Lower leg skin (tissue), 4 donors: ENCODE results near the gene ABCA1. TPM values are rescaled to one million over a fixed set of nuclear protein-coding genes. Genes with fewer than 3 reads are reported as not detected.
A peak's percentile ranks its signal among the peaks of the same experiment; 100 is the strongest.

ENCODE experiments used
- DNase-seq, 2 donors: peaks; one replicate each; pipeline ENCODE4 v3.0.0-alpha.2; 2019; ENCODE audit warnings: low spot score in 2 of 2
- H3K4me3 ChIP-seq: fragments of 200-600 bp; sonication (generic); 2 replicates; pipeline ENCODE4 v1.5.1; 2017; ENCODE audit warnings: mild to moderate bottlenecking, low read depth; ENCODE audit not compliant: poor library complexity, severe bottlenecking
- POLR2A ChIP-seq, 2 donors: fragments of 450-650 bp; IDR thresholded peaks; one replicate each; pipeline ENCODE4 v1.6.1; 2016 to 2017; ENCODE audit warnings: antibody characterized with exemption in 2 of 2, mild to moderate bottlenecking in 1 of 2, moderate library complexity in 1 of 2
- WGBS, 2 donors: methylation state at CpG; one replicate each; pipeline ENCODE4 v1.1.5; 2018; 5-methylcytosine and 5-hydroxymethylcytosine counted together
- intact Hi-C: fragments of 100-400 bp; cut with DNase I; formaldehyde crosslinking; loops from one replicate; pipeline ENCODE4 v1.15.0; 2023; ENCODE audit warnings: low total_unique reads
- total RNA-seq, 4 donors: library from RNA; depleted of rRNA; stranded (reverse); fragments of >200 nt; gene quantifications; one replicate each; pipeline ENCODE4 v1.1.0, GENCODE V29; 2016
- TF ChIP-seq, protein P1 (sequence below), 3 donors: fragments of 450-650 bp; IDR thresholded peaks; one replicate each; pipeline ENCODE4 v1.5.1; 2016; ENCODE audit warnings: antibody characterized with exemption in 3 of 3, mild to moderate bottlenecking in 3 of 3, moderate library complexity in 2 of 3

ABCA1 gene
- total RNA-seq, 4 donors from 2014 or later: 35.6 to 60.7 (median 39.8) TPM

- peak in 1 of 2 donors; percentile 37 for DNase-seq
- intact Hi-C loops: no loop called here
- TF ChIP-seq, protein P1, sequence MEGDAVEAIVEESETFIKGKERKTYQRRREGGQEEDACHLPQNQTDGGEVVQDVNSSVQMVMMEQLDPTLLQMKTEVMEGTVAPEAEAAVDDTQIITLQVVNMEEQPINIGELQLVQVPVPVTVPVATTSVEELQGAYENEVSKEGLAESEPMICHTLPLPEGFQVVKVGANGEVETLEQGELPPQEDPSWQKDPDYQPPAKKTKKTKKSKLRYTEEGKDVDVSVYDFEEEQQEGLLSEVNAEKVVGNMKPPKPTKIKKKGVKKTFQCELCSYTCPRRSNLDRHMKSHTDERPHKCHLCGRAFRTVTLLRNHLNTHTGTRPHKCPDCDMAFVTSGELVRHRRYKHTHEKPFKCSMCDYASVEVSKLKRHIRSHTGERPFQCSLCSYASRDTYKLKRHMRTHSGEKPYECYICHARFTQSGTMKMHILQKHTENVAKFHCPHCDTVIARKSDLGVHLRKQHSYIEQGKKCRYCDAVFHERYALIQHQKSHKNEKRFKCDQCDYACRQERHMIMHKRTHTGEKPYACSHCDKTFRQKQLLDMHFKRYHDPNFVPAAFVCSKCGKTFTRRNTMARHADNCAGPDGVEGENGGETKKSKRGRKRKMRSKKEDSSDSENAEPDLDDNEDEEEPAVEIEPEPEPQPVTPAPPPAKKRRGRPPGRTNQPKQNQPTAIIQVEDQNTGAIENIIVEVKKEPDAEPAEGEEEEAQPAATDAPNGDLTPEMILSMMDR (IDR thresholded peaks at IDR 0.05): no peak
- no peak for TF ChIP-seq POLR2A (IDR thresholded peaks at IDR 0.05)
- WGBS, 2 donors: 78 to 86% methylated on average over 4 of the region's 4 CpGs
- H3K4me3 ChIP-seq: no peak overlapping the region
These were observed 23.5 kb upstream of the ABCA1 start for GRCh38 chr9:104951487-104951886.

DNA sequence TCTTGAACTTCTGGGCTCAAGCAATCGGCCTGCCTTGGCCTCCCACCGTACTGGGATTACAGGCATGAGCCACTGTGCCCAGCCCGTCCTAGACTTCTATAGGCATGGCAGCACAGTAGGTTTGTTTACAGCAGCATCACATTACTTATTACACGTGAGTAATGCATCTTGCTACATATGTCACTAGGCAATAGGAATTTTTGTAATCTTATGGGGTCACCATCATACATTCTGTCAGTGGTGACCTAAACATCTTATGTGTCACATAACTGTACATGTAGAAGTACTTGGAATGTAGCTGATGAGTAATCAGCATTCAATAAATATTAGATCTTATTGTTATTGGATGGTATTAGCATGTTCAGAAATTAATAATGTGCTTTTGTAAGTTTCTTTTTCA is 22.9 kb upstream of the ABCA1 start:
- TF ChIP-seq POLR2A (IDR thresholded peaks at IDR 0.05): no peak
- TF ChIP-seq, protein P1 (IDR thresholded peaks at IDR 0.05): no peak
- DNase-seq: peak in 1 of 2 donors; percentile 64
- no peak overlapping the region for H3K4me3 ChIP-seq
- WGBS, 2 donors: 92 to 100% methylated on average over 4 of the region's 4 CpGs
- intact Hi-C loops: no loop called here

DNA sequence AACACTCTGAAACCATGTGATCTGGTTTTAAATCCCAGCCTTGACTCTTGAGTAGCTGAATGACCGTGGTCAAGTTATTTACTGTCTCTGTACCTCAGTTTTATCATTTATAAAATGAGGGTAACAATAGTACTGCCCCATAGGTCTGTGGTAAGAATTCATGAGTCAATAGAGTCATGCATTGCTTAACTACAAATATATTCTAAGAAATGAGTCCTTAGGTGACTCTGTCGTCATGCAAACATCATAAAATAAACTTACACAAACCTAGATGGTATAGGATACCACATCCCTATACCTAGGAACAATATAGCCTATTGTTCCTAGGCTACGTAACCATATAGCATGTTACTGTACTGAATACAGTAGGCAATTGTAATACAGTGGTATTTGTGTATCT is 20.3 kb upstream of the ABCA1 start:
- no peak overlapping the region for H3K4me3 ChIP-seq
- no peak for DNase-seq
- intact Hi-C loops: no loop called here
- TF ChIP-seq, protein P1 (IDR thresholded peaks at IDR 0.05): no peak
- no peak for TF ChIP-seq POLR2A (IDR thresholded peaks at IDR 0.05)
- WGBS, 2 donors: 89 to 90% methylated on average over 3 of the region's 3 CpGs

DNA sequence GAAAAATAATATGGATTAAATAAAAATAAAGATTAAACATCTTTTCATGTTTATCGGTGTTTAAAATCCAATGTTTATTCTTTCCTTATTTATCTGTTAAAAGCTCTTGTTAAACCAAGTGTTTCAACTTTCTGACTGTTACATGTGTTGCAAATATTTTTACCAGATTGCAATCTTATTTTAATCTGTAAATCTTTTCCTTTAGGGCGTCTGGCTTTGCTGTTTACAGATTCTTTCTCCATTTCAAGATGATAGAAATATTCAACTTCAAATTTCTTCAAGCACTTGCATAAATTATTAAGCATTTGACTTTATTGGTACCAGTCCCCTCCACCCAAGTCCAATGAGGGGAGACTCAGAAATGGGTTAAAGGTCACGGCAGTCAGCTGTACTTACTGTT is 16.9 kb upstream of the ABCA1 start:
- TF ChIP-seq, protein P1 (IDR thresholded peaks at IDR 0.05): no peak
- TF ChIP-seq POLR2A (IDR thresholded peaks at IDR 0.05): no peak
- WGBS, 2 donors: 53 to 55% methylated on average over 3 of the region's 3 CpGs
- no peak overlapping the region for H3K4me3 ChIP-seq
- intact Hi-C loops: no loop called here
- no peak for DNase-seq

DNA sequence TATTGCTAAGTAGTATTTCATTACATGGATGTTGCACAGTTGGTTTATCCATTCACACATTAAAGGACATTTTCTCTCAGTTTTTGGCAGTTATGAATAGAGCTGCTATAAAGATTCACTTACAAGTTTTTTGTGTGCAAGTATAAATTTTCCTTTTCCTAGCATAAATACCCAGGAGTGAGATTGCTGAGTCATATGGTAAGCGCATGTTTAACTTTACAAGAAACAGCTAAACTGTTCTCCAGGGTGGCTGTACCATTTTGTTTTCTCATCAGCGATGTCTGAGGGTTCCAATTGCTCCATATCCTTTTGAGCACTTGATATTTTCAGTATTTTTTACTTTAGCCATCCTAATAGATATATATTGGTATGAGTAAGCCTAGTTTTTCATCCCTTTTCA is 16.4 kb upstream of the ABCA1 start:
- TF ChIP-seq, protein P1 (IDR thresholded peaks at IDR 0.05): no peak
- no peak for TF ChIP-seq POLR2A (IDR thresholded peaks at IDR 0.05)
- DNase-seq: no peak
- WGBS, 2 donors: 53 to 80% methylated on average over 2 of the region's 2 CpGs
- H3K4me3 ChIP-seq: no peak overlapping the region
- intact Hi-C loops: no loop called here

DNA sequence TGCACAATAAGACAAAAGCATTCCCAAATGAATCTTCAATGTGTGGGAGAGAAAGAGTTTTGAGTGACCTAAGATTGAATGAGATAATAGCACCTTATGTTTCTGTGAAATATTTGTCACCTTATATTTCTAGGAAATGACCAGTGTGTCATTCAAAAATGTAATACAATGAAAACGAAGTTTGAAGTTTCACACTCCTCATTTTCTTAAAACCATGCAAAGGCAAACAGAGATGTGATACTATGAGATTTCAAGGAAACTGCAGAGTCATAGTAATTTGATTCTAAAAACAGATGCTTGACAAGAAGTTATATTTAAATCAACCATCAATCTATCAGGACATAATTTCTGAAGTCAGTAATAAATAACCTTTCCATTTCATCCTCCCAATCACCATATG is 13.6 kb upstream of the ABCA1 start:
- WGBS, 2 donors: 46 to 48% methylated on average over 1 of the region's 1 CpG
- no peak overlapping the region for H3K4me3 ChIP-seq
- DNase-seq: no peak
- intact Hi-C loops: no loop called here
- TF ChIP-seq, protein P1 (IDR thresholded peaks at IDR 0.05): no peak
- TF ChIP-seq POLR2A (IDR thresholded peaks at IDR 0.05): no peak
